Nephron (organoid): ENCODE measurements around the gene TP53BP2.
"Not testable (repeated sequence)": the region's sequence is repeated elsewhere in the genome, so short reads cannot be mapped to it uniquely, and the experiment has no call there.

ENCODE experiments used
- H3K27ac Mint-ChIP-seq, 3 experiments: 2 replicates each; pipeline ENCODE4 v1.8.0; 2020; ENCODE audit warnings: mixed read lengths in 3 of 3, mild to moderate bottlenecking in 2 of 3, moderate library complexity in 1 of 3
- H3K27me3 Mint-ChIP-seq: 2 replicates; pipeline ENCODE4 v1.8.0; 2021; ENCODE audit warnings: low read depth, mild to moderate bottlenecking, moderate library complexity, mixed read lengths
- H3K36me3 Mint-ChIP-seq: 2 replicates; pipeline ENCODE4 v1.8.0; 2020; ENCODE audit warnings: low read depth, mixed read lengths
- H3K4me1 Mint-ChIP-seq: 2 replicates; pipeline ENCODE4 v1.8.0; 2020; ENCODE audit warnings: mixed read lengths
- H3K4me3 Mint-ChIP-seq, 3 experiments: 2 replicates each; pipeline ENCODE4 v1.8.0; 2020; ENCODE audit warnings: mild to moderate bottlenecking in 3 of 3, mixed read lengths in 3 of 3, moderate library complexity in 2 of 3
- H3K9me3 Mint-ChIP-seq: 2 replicates; pipeline ENCODE4 v1.8.0; 2020; ENCODE audit warnings: mixed read lengths
- CTCF ChIP-seq, 3 experiments: fragments of 200-600 bp; sonication (generic); IDR thresholded peaks; one replicate each; pipeline ENCODE4 v1.5.0; 2021; ENCODE audit warnings: antibody characterized with exemption in 3 of 3; ENCODE audit not compliant: unreplicated experiment in 3 of 3

The TP53BP2 gene

GRCh38 chr1:223748405-223748772, 97.4 kb downstream of the TP53BP2 start:
- Mint-ChIP-seq H3K4me1 (peaks cover 11% of the 10 kb centered on the region), H3K36me3 (peaks cover 55% of the 10 kb centered on the region), H3K9me3 (no peaks in the 10 kb centered on the region), H3K4me3 (peak overlapping the region; percentile 88 to 91 (median 89)), H3K27me3 (peaks cover 5% of the 10 kb centered on the region), H3K27ac (peak overlapping the region; percentile 40 to 83 (median 61))
- TF ChIP-seq CTCF (IDR thresholded peaks at IDR 0.05; ENCODE audit: unreplicated experiment in 3 of 3) = no peak

GRCh38 chr1:223747838-223748335, 97.9 kb downstream of the TP53BP2 start:
- Mint-ChIP-seq H3K27ac (no peak overlapping the region), H3K4me3 (peak overlapping the region in 2 of 3 experiments; percentile 89 to 91), H3K9me3 (no peaks in the 10 kb centered on the region), H3K27me3 (peaks cover 5% of the 10 kb centered on the region), H3K4me1 (peaks cover 16% of the 10 kb centered on the region), H3K36me3 (peaks cover 54% of the 10 kb centered on the region)
- TF ChIP-seq CTCF (IDR thresholded peaks at IDR 0.05; ENCODE audit: unreplicated experiment in 3 of 3) = no peak

DNA sequence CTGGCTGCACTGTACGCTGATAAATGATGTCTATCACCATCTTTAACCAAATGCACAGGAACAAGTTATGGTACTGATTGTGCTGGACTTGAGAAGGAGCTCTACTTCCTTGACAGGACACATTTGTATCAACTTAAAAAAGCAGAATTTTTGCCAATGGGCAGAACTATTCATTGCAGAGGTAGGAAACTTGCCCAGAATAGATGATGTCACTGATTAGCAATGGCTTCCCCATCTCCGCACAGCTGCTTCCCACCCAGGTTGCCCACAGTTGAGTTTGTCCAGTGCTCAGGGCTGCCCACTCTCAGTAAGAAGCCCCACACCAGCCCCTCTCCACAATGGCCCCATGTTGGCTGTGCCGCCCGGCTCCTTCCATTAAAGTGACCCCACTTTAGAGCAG, 100.0 kb downstream of the TP53BP2 start:
- Mint-ChIP-seq H3K36me3 (peaks cover 46% of the 10 kb centered on the region), H3K4me1 (peaks cover 17% of the 10 kb centered on the region), H3K4me3 (no peak overlapping the region), H3K27me3 (peaks cover 5% of the 10 kb centered on the region), H3K9me3 (no peaks in the 10 kb centered on the region), H3K27ac (no peak overlapping the region)
- no peak for TF ChIP-seq CTCF (IDR thresholded peaks at IDR 0.05; ENCODE audit: unreplicated experiment in 3 of 3)

GRCh38 chr1:223742856-223743517, 102.8 kb downstream of the TP53BP2 start:
- Mint-ChIP-seq H3K4me3 (no peak overlapping the region), H3K36me3 (peaks cover 46% of the 10 kb centered on the region), H3K27ac (peak overlapping the region in 1 of 3 experiments; percentile 54), H3K9me3 (no peaks in the 10 kb centered on the region), H3K4me1 (peaks cover 36% of the 10 kb centered on the region), H3K27me3 (peaks cover 8% of the 10 kb centered on the region)
- TF ChIP-seq CTCF (IDR thresholded peaks at IDR 0.05; ENCODE audit: unreplicated experiment in 3 of 3) = no peak

- H3K27ac Mint-ChIP-seq = no peak overlapping the region
- peaks cover 3% of the 10 kb centered on the region for H3K27me3 Mint-ChIP-seq
- no peak overlapping the region for H3K4me3 Mint-ChIP-seq
- no peak for TF ChIP-seq CTCF (IDR thresholded peaks at IDR 0.05; ENCODE audit: unreplicated experiment in 3 of 3)
- no peaks in the 10 kb centered on the region for H3K9me3 Mint-ChIP-seq
- peaks cover 37% of the 10 kb centered on the region for H3K4me1 Mint-ChIP-seq
- H3K36me3 Mint-ChIP-seq = peaks cover 37% of the 10 kb centered on the region
Observed at GRCh38 chr1:223741861-223742260, 103.9 kb downstream of the TP53BP2 start.

- Mint-ChIP-seq H3K36me3 (peaks cover 28% of the 10 kb centered on the region), H3K4me1 (peaks cover 42% of the 10 kb centered on the region), H3K27ac (peak overlapping the region; percentile 55 to 98 (median 67)), H3K27me3 (peaks cover 10% of the 10 kb centered on the region)
- H3K4me3 Mint-ChIP-seq, H3K9me3 Mint-ChIP-seq: not testable (repeated sequence)
Observed at GRCh38 chr1:223740038-223740736, 105.6 kb downstream of the TP53BP2 start.
